HG02981 (cell line): Measurements from ENCODE around the gene MARVELD1.

Experiments
- ATAC-seq: cut with Tn5 transposase; IDR thresholded peaks from one replicate; pipeline ENCODE4 v1.9.1; 2021; ENCODE audit warnings: mild to moderate bottlenecking, moderate library complexity; ENCODE audit not compliant: unreplicated experiment

The MARVELD1 gene

DNA sequence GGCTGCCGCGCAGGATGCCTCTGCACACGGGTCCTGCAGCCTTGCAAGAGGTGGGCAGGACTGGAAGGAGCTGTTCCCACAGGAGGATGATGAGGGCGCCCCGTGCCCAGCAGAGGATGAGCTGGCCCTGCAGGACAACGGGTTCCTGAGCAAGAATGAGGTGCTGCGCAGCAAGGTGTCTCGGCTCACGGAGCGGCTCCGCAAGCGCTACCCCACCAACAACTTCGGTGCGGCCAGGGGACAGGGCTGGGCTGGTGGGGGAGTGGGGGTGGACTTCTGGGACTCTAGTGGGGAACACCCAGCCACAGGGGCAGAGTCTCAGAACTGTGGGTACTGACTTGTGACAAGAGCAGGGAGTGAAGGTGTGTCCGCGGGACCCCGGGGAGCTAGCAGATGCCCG is 39.4 kb downstream of the MARVELD1 start:
- no peak for ATAC-seq

DNA sequence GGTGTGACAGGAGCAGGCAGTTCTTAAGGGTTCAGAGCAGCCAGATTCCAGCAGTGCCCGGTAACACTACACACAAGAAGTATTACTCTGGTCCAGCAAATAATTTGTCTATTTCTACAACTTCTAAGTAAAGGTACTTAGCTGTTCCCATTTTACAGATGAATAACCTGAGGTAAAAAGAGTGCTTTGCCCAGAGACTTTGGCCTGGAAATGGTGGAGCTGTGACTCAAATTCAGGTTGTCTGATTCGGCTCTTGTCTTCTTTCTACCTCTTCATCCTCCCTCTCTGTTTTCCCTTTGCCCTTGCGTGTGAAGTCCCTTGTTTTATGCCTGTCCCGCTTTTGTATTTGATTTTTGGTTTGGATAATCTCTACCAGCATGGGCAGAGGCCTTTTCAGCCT is 41.2 kb downstream of the MARVELD1 start:
- no peak for ATAC-seq

- ATAC-seq = no peak
Observed at GRCh38 chr10:97755718-97756117, 42.2 kb downstream of the MARVELD1 start.

GRCh38 chr10:97757471-97757870 is 43.9 kb downstream of the MARVELD1 start:
- ATAC-seq = no peak

DNA sequence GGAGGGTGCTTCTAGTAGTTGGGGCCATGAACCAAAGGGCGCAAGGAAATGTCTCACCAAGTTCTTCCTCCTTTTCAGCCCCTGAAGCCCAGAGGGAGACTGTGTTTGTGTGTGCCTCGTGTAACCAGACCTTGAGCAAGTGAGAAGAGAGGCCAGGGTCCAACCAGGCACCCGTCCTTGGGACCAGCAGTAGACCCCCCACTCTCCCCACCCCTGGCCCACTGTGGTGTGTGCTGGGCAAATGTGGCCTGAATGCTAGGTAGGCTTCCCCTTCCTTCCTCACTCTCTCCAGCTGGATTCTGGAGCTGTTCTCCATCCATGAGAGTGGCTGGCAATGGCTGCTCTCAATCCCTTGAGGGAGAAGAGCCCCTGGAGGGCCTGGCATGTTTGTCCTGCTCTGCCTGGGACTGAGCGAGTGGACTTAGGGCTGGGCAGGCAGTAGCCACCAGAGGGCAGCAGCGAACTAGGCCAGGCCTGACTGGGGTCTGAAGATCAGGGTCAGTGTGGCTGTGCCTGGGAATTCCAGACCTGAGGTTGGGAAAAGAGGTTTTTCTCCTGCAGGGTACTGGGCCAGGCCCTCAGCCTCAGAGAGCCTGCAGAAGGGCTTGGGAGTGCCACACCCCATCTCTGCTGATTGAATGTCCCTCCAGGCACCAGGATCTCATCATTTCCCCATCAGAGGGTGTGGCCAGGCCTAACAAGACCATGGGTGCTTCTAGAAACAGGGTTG is 45.8 kb downstream of the MARVELD1 start:
- no peak for ATAC-seq

DNA sequence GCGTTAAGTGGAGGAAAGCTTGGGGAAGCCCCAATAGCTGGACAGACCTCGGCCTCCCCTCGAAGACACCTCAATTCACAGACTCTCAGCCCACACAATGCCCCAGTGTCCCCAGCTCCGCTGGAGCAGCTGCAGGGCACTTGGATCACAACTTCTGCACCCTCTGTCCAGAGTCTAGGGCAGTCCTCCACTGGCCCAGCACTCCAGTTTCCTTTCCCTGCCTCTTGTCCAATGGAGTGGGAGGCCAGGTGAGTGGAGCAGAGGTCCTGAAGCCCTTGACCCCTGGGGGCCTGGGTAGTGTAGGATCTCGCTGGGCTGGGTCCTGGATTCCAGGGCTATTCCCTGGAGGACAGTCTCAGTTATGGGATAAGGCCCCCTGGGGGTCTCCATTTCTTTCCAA is 46.4 kb downstream of the MARVELD1 start:
- ATAC-seq = no peak

GRCh38 chr10:97760461-97761257 is 47.1 kb downstream of the MARVELD1 start:
- no peak for ATAC-seq

- ATAC-seq = no peak
Observed at GRCh38 chr10:97761331-97761865, 47.9 kb downstream of the MARVELD1 start.

GRCh38 chr10:97762056-97762455 is 48.5 kb downstream of the MARVELD1 start:
- ATAC-seq = no peak

DNA sequence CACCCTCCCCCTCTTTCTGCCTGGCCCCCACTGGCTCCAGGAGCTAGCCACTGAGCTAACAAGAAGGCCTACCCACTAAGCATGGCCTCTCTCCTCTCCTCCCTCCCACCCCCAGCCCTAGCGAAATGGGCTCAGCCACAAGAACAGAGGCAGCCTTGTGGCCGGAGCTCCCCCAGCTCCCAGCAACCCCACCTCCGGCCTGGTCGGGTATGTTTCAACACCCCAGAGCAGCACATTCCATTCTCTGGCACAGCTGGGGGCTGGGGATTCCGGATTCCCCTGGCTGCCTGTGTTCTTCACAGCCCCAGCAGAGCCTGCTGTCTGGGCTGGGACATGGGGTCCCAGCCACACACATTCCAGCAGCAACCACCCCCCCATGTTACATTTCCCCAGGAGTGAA is 49.3 kb downstream of the MARVELD1 start:
- no peak for ATAC-seq

GRCh38 chr10:97763411-97763810 is 49.9 kb downstream of the MARVELD1 start:
- ATAC-seq = no peak

- no peak for ATAC-seq
Observed at GRCh38 chr10:97763947-97764346, 50.4 kb downstream of the MARVELD1 start.

DNA sequence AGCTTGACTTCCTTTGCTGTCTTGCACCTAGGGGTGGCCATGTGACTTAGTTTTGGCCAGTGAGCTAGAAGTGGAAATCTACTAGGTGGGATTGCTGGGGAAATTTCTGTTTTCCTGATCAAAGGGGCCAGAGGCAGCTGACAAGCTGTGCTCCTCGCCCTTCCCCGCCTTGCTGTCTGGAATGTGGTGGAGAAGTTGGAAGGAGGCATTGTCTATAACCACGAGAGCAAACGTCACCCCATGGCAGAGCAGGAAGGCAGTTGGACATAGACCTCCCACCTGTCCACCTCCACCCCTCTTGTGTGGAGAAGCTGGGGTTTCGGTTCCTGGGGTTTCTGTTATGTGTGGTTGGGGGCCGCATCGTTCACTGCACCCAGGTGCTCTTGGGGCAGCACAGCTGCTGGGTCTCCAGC is 51.0 kb downstream of the MARVELD1 start:
- peak; percentile 75 for ATAC-seq

DNA sequence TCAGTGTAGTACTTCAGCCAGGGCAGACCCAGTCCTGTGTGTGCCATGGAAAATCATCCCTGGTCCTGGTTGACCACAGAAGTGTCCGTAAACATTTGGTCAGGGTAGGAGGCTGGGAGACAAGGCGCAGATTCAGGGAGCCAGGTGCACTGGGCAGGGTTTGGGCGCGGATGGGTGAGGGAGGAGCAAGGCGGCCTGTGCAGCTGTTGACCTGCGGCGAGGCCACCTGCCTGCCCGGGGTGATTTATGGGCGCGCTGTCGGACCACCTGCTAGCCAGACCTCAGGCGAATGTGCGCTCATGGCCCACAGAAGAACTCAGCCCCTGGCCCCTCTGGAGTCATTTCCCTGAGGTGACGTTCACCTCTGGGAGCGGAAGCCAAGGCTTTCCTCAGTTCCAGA is 51.7 kb downstream of the MARVELD1 start:
- ATAC-seq = no peak

DNA sequence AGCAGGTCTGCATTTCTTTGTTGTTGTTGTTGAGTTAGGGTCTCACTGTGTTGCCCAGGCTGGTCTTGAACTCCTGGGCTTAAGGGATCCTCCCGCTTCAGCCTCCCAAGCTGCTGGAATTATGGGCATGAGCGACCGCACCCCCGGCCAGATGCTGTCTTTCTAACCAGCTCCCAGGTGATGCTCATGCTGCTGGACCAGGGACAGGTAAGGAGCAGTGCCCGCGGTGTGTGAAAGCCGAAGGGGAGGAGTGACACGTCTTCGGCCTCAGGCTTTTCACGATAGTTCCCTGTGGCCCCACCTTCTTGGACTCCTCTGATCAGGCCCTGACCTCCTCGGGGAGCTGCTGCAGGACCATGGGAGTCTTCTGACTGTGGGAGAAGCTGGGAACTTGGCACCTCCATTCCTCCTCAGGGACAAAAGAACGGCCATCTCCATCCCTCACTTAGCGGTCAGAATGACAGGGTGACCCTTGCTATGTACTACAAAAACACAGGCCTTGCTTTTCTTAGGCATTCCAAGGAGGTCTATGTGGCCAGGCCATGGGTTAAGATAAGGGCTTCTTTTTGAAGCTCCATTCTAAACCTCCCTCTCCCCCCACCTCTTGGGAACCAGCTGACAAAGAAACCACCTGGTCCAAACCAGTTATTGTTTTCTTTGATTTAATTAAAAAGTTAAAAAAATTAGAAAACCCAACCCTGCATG is 52.7 kb downstream of the MARVELD1 start:
- no peak for ATAC-seq

DNA sequence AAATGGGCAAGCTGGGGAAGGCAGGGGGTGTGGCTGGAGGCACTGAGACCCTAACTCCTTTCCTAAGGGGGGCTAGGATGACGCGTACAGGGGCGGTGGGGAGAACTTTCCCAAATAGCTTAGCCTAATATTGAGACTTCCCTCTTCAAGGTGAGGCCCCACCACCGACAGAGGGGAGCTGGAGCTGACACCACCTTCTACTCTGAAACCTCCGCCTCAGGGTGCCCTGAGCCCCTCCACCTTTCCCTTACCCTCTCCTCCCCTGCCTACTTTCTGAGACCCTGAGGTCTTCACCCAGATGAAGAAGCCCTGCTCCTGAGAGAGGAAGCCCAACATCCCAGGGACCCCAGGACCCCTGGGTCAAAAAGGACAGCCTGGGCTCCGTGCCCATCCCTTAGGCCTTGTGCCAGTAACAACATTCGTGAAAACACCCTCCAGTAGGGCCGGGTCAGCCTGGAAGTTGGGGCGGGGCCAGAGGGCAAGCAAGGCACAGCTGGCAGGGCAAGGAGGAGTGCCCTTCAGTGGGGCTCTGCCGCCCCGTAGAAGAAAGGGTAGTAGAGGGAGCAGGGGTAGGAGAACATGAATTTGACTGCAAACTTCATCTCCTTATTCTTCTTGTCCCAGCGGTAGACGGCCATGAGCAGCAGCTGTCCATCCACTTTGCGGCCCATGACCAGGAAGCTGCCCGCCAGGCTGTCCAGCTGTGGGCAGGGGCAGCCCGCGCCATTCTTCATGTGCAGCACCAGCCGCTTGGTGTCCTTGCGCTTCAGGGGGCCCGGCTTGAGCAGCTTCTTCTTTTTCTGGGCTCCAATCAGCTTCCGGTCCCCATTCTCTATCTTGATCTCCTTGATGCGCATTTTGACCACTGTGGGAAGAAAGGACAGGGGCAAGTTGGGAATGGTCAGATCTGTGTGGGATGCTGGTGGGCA is 53.7 kb downstream of the MARVELD1 start:
- no peak for ATAC-seq
